NCI-H1436 (cell line): ENCODE measurements around the gene ZNF429.
"Not testable (repeated sequence)": the region's sequence is repeated elsewhere in the genome, so short reads cannot be mapped to it uniquely, and the experiment has no call there.

Source experiments
- DNase-seq: peaks from one replicate; lab custom pipeline; 2025; lab: John Stamatoyannopoulos, UW

The ZNF429 gene

GRCh38 chr19:21593008-21593481 is 87.6 kb downstream of the ZNF429 start:
- DNase-seq: no peak

- DNase-seq: no peak
These were observed 88.1 kb downstream of the ZNF429 start for GRCh38 chr19:21593502-21593901.

GRCh38 chr19:21593934-21594820 is 88.8 kb downstream of the ZNF429 start:
- no peak for DNase-seq

GRCh38 chr19:21595185-21595584 is 89.8 kb downstream of the ZNF429 start:
- DNase-seq: no peak

GRCh38 chr19:21602082-21602658 is 96.8 kb downstream of the ZNF429 start:
- DNase-seq: no peak

GRCh38 chr19:21602659-21603430 is 97.4 kb downstream of the ZNF429 start:
- not testable (repeated sequence) for DNase-seq

GRCh38 chr19:21603431-21604231 is 98.2 kb downstream of the ZNF429 start:
- DNase-seq: no peak

- DNase-seq: no peak
These were observed 99.0 kb downstream of the ZNF429 start for GRCh38 chr19:21604351-21604926.
